Stimulated activated CD8-positive, alpha-beta memory T cell treated with anti-CD3 and anti-CD28 coated beads, Interleukin-12 subunit alpha, Interleukin-12 subunit beta, amount 100 ng/mL, for 4 hours (primary cell): ENCODE measurements around the gene PNLDC1.
"Not testable (repeated sequence)": the region's sequence is repeated elsewhere in the genome, so short reads cannot be mapped to it uniquely, and the experiment has no call there.

Source experiments
- DNase-seq: peaks from one replicate; pipeline ENCODE4 v3.0.0-alpha.2; 2020; ENCODE audit warnings: low read depth

PNLDC1 gene

DNA sequence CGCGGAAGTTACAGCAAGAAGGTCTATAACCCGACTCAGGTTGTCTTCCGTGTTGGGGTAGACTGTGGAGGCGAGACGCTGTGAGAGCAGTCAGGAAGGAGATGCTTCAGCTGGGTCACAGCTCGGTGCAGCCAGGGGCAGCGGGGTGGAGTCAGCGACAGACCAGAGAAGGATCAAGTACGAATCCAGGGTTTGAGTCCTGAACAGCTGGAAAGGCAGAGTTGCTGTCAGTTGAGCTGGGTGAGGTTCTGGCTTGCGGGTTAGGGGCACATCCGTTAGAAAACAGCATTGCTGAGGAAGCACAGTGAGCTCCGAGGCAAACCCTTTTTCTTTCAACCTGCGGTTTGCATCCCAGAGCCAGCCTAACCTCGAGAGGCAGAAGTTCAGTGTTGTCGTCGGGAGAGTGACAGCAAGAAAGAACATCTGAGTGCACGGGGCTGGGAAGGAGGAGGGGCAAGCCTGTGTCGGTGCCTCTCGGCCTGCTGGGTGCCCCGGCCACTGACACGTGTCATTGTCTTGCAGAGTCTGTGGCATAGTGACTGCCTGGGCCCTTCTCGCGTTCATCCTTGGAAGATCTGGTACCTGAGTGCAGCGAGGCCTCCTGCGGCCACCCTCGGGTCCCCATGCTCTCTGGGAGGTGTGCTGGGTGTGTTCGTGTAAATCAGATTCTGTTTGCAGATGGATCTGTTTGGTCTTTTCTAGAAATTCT is 20.0 kb downstream of the PNLDC1 start:
- no peak for DNase-seq

DNA sequence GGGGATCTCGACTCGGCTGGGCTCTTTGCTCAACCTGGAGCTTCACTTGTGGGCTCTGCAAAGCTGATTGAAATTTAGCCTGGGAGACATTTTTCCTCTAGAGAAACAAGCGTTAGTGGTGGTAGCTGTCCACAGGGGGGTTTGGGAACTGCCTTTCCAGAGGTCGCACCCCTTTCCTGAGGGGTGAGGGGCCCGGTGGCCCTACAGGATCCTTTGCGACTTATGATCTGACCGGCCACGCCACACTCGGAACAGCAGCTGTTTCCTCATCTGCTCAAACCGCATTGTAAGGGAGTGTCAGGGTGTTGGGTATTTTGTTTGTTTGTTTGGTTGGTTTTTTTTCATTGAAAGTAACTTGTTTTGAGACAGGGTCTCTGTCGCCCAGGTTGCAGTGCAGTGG is 21.0 kb downstream of the PNLDC1 start:
- no peak for DNase-seq

DNA sequence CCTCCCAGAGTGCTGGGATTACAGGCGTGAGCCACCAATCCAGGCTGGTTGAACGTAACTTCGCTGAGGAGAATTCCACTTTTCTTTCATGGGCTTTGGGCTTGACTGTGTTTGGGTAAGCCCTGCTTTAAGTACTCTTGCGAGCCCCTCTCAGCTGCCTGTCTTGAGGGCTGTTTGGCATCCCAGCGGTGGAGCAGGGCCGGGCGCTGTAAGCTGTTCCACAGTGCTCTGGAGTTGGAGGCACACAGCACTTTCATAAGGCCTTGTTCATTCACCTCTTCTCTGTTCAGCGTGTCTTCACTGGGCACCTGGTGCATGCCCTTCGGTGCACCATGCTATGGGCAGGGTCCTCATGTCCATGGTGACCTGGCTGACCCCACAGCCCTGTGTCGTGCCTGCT is 21.6 kb downstream of the PNLDC1 start:
- no peak for DNase-seq

GRCh38 chr6:159823953-159824352 is 23.9 kb downstream of the PNLDC1 start:
- DNase-seq, result no peak

DNA sequence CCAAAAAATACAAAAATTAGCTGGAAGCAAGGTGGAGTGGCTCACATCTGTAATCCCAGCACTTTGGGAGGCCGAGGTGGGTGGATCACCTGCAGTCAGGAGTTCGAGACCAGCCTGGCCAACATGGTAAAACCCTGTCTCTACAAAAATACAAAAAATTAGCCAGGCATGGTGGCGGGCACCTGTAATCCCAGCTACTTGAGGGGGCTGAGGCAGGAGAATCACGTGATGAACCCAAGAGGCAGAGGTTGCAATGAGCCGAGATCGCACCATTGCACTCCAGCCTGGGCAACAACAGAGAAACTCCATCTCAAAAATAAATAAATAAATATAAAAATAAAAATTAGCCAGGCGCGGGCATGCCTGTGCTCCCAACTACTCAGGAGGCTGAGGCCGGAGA is 24.6 kb downstream of the PNLDC1 start:
- not testable (repeated sequence) for DNase-seq

- no peak for DNase-seq
Observed at GRCh38 chr6:159826004-159826403, 25.9 kb downstream of the PNLDC1 start.

- no peak for DNase-seq
Observed at GRCh38 chr6:159826968-159827647, 27.0 kb downstream of the PNLDC1 start.

DNA sequence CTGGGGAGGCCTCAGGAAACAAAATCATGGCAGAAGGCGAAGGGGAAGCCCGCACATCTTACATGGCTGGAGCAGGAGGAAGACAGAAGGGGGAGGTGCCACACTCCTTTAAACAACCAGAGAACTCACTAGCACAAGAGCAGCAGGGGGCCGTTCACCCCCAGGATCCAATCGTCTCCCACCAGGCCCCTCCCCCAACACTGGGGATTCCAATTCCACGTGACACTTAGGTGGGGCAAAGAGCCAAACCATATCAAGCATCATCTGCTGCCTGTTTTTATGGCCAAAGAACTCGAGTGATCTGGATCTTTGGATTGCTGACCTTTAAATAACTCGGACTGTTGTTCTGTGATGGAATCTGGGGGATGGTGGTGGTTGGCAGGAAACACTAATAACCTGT is 28.0 kb downstream of the PNLDC1 start:
- no peak for DNase-seq

DNA sequence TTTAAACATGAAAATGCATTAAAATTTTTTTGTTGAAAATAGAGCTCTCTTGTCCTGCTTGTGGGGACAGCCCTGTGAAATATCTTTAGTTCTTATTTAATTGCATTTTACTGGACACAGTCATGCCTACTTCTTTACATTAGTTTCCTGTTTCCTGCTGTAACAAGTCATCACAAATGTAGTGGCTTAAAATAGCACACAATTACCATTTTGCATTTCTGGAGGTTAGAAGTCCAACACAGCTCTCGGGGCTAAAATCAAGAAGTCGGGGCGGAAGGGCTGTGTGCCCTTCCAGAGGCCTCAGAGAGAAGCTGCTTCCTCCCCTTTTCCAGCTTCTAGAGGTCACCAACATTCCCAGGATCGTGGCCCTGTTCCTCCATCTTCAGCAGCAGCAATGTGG is 29.4 kb downstream of the PNLDC1 start:
- no peak for DNase-seq

DNA sequence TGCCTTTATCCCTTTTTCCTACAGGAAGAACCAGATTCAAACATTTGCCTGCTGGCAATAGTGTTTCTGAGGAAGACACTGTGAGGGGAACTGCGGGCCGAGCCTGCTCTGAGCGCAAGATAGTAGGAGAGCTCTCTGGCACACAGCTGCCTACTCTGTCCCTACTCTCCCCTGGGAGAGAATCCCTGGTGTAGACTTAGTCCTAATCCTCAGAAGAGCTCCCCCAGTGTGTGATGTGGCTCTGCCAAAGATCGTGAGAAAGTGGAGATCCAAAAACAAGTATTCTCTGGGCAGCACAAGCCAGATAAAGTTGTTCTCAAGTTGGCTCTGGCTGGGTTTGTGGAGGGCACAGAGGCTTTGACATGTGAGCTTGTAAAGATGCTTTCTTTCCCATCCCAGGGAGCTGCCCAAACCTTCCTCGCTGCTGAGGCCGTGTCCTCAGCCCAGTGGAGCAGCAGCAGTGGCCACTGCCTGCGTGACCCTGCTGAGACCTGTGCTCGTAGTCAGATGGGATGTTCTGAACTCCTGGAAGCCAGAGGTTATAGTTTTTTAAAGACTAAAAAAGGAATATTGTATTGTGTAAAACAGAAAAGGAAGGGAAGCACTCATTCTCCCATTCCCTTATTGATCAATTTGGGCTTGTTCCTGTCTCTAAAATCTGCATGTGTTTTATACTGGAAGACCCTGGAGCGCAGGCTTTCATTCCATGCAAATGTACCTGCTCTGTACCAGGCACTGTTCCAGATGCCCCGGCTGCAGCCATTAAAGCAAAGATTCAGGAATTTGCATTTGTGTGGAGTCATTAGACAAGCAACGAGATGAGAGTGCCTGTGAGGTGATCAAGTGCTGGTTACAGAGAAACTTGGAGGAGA is 30.7 kb downstream of the PNLDC1 start:
- DNase-seq, result no peak

DNA sequence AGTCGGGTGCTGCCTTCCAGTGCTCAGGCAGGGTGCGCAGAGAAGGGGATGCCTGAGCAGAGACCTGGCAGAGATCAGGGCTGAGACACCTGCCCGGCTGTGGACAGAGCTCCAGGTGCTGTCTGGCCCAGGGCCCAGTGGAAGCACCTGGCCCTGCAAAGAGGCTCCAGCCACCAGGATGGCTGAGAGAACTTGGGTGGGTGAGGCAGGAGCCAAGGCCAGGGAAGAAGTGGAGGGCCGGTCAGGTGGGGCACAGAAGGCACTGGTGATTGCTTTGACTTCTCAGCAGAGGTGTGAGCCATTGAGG is 31.2 kb downstream of the PNLDC1 start:
- no peak for DNase-seq

DNA sequence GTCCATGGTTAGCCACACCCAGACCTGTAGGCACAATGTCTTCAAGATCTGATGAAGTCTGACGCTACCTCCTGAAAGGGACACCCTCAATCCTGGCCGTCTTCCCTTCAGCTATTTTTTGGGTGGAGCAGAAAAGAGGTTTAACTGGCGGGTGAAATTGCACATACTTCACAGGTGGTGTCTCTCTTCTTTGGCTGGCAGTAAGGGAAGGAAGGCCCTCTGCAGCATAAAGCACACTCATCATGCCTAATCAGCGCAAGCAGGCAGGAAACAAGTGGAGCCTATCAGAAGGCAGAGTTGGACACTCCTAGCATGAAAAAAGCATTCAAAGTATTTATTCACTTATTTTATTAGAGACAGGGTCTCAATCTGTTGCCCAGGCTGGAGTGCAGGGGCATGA is 32.9 kb downstream of the PNLDC1 start:
- no peak for DNase-seq

GRCh38 chr6:159833556-159833955 is 33.5 kb downstream of the PNLDC1 start:
- no peak for DNase-seq

- no peak for DNase-seq
Observed at GRCh38 chr6:159833997-159834603, 34.0 kb downstream of the PNLDC1 start.

- no peak for DNase-seq
Observed at GRCh38 chr6:159836718-159837490, 36.8 kb downstream of the PNLDC1 start.

DNA sequence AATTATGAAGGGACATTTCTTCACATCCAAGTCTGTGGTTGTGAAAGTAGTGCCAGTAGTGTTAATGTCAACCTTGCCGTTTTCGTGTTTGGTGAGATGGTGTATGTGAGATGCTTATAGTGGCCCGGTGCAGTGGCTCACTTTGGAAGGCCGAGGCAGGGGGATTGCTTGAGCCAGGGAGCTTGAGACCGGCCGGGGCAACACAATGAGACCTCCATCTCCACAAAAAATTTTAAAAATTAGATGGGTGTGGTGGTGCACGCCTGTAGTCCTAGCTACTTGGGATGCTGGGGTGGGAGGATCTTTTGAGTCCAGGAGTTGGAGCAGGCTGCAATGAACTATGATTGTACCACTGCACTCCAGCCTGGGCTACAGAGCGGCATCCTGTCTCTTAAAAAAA is 37.4 kb downstream of the PNLDC1 start:
- DNase-seq, result no peak

DNA sequence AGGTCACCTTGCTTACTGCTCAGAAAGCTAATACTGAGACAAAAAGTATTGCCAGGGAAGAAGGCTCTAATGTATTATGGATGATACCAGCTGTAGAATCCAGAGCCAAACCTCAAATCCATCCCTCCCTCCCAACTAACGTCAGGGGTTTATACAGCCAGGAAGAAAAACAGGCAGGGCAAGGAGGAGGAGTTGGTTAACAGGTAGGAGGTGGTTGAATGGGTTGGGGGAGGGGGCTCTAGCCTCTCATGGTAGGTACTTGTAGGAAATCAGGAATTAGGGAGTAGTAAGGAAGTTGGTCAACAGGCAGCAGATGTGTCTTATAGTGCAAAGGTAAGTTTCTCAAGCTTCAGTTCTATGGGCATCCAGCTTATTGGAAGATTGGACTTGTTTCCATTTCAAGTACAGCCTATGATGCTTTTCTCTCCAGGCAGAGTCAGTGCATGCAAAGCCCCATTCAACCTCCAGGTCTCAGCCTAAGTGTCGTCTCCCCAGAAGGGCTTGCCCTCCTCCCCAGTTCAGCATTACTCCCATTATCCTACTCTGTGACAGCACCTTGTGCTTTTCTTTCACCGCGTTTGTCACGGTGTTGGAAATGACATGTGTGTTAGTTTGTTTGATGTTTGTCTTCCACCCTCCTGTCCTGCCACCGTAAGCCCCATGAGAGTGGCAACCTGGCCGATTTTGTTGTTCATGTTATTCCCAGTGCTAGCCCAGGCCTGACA is 38.1 kb downstream of the PNLDC1 start:
- no peak for DNase-seq

- DNase-seq, result no peak
Observed at GRCh38 chr6:159842035-159842434, 42.0 kb downstream of the PNLDC1 start.

GRCh38 chr6:159844737-159845645 is 44.9 kb downstream of the PNLDC1 start:
- DNase-seq, result no peak

DNA sequence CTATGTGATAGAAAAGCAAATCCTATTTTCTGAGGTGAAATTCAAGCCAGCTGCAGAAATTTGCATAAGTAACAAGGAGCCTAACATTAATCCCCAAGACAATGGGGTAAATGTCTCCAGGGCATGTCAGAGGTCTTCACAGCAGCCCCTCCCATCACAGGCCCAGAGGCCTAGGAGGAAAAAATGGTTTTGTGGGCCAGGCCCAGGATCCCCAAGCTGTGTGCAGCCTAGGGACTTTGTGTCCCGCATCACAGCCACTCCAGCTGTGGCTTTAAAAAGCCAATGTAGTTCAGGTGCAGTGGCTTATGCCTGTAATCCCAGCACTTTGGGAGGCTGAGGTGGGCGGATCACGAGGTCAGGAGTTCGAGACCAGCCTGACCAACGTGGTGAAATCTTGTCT is 48.5 kb downstream of the PNLDC1 start:
- not testable (repeated sequence) for DNase-seq
